Panc1 (cell line): Measurements from ENCODE around the gene STMP1.

ENCODE experiments used
- CTCF ChIP-seq: fragments of 450-650 bp; IDR thresholded peaks from 2 replicates; pipeline ENCODE4 v1.5.1; 2017; ENCODE audit warnings: mild to moderate bottlenecking
- POLR2AphosphoS5 ChIP-seq: IDR thresholded peaks from 2 replicates; pipeline ENCODE4 v1.6.1; 2012; ENCODE audit warnings: mild to moderate bottlenecking, low read depth, low read length, moderate library complexity
- REST ChIP-seq, 2 experiments: IDR thresholded peaks; 2 replicates each; pipeline ENCODE4 v1.6.1; 2011 to 2012; ENCODE audit warnings: low read depth in 2 of 2, control low read depth in 1 of 2, low read length in 1 of 2, mild to moderate bottlenecking in 1 of 2, moderate library complexity in 1 of 2; ENCODE audit not compliant: insufficient read depth in 1 of 2
- SIN3A ChIP-seq: IDR thresholded peaks from 2 replicates; pipeline ENCODE4 v1.6.1; 2012; ENCODE audit warnings: low read depth, mild to moderate bottlenecking, low read length, moderate library complexity, borderline replicate concordance; ENCODE audit not compliant: insufficient read depth

- no peak for TF ChIP-seq POLR2AphosphoS5
- no peak for TF ChIP-seq CTCF
- no peak for TF ChIP-seq REST (IDR thresholded peaks at IDR 0.05; ENCODE audit: insufficient read depth in 1 of 2, low read depth in 2 of 2, low read length in 1 of 2)
- TF ChIP-seq SIN3A, result no peak
These were observed 17.6 kb upstream of the STMP1 start for GRCh38 chr7:135644729-135645128.
